ENCODE measurements around the gene EIF4G1.

Gene EIF4G1

DNA sequence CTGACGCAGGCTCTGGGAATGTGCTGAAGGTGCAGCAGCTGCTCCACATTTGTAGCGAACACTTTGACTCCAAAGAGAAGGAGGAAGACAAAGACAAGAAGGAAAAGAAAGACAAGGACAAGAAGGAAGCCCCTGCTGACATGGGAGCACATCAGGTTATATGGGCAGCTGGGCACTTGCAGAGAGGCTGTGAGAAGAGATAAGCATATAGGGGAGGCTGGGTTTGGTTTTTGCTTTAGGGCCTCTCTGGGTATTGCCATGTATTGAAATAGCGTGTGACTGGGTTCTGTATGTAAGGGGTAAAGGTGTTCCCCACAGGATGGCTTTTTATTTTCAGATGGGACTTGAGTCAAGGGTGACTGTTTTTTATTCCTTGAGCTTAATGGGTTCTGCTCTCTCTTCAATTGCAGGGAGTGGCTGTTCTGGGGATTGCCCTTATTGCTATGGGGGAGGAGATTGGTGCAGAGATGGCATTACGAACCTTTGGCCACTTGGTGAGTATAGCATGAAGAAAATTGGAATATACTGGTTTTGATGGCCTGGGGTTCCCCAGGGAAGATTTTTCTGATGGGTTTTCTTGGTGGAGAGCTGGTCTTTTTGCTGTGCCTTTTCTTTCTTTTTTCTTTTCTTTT is 7.9 kb upstream of the EIF4G1 start:
- DNase-seq, result no peak

DNA sequence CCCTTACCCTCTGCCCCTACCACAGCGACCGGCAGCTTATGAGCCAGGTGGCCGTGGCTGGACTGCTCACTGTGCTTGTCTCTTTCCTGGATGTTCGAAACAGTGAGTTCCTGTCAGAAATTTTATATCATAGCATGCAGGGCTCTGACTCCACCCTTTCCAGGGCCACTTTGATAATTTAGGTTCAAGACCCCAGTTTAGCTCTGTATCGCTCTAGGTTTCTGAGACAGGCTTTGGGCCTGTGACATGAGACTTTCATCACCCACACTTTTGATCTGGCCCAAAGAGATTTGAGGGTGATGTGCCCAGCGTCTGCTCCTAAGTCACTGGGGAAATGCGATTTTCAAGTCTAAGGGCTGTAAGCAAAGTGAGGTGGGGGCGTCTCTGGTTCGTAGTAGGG is 6.5 kb upstream of the EIF4G1 start:
- no peak for DNase-seq

DNA sequence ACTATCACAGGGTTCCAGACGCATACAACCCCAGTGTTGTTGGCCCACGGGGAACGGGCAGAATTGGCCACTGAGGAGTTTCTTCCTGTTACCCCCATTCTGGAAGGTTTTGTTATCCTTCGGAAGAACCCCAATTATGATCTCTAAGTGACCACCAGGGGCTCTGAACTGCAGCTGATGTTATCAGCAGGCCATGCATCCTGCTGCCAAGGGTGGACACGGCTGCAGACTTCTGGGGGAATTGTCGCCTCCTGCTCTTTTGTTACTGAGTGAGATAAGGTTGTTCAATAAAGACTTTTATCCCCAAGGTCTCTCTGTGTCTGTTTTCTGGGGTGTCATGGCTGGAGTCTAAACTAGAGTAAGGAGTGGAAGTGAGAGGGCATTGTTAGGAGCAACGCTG is 5.7 kb upstream of the EIF4G1 start:
- DNase-seq, result no peak

DNA sequence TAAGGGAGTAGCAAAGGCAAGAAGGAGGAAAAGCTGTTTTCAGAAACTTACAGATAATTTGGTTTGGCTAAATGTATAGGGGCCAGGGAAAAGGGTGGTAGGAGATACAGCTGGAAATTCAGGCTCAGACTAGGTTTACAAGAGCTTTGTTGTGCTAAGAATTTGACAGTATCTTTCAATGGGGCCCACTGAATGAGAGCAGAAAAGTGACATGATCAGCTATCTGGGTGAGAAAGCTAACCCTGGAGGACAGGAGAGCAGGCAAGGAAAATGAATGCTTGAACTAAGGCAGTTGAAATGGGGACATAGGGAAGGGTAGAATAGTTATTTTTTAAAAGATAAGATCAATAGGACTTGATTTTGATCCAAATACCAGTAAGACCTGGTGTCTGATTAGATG is 2.8 kb upstream of the EIF4G1 start:
- no peak for DNase-seq

DNA sequence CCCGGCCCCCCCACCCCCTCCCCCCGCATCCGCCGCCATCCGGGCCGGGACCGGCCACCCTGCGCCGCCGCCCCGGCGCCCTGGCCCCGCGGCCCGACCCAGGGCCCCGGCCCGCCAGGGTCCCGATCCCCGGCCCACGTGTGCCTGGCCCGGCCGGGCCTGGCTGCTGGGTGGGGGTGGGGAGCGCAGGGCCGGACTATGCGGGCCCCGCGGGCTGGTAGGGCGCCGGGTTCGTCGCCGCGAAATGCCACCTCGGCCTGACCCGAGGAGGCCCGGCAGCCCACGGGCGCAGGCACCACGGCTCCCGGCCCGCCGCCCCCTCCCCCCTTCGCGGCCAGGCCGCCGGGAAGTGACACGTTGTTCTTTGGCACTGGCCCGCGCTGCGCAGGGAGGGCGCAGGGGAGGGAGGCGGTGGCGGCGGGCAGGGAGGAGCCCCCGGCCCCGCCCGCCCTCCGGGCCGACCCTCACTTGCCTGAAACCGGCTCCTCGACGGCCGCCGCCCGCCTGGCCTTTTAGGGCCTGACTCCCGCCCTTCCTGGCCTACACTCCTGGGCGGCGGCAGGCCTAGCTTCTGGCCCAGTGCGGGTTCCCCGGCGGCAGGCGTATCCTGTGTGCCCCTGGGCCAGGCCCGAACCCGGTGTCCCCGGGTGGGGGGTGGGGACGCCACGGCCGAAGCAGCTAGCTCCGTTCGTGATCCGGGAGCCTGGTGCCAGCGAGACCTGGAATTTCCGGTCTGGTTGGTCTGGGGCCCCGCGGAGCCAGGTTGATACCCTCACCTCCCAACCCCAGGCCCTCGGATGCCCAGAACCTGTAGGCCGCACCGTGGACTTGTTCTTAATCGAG is 515 bp downstream of the EIF4G1 start:
- DNase-seq, result no peak

DNA sequence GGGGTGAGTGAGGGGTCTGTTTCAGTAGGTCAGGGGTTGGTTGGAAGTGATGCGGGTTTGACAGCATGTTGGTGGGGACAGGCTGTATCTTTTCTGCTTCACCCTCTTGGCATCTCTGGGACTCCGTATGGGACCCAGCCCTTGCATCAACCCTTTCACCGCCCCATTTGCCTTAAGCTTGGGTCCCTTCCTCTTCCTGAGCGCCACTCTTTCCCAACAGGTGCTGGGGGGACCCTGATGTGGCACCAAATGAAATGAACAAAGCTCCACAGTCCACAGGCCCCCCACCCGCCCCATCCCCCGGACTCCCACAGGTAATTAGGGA is 1.1 kb downstream of the EIF4G1 start:
- no peak for DNase-seq

DNA sequence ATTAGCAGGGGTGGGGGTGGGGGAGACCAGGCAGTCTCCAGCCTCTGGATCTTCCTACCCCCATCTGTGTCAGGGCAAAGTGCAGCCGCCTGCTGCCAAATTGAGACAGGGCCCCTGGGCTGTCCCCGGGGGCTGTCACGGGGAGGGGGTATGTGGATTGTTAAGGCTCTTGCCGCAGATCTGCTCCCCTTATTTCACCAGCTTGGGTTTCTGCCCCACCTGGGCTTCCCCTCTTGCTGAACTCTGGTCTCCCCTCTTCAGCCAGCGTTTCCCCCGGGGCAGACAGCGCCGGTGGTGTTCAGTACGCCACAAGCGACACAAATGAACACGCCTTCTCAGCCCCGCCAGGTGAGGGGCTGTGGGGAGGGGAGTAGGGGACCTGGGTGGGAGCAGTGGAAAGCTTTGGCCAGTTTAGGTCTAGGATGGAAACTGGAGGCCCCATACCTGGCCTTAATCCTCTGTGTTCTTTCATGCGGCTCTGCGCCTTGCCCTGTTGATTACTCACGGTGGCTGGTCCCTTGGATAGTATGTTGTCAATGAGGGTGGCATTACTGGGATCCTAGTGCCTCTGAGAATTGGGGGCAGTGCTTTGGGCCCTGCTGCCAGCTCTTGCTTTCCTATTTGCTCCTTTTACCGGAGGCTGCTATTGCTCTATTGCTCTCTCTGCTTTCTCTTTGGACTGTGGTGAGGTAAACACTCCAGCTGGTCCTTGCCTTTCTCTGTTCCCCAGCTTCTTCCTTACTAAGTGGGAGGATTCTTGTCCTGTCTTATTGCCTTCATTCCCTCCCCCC is 1.7 kb downstream of the EIF4G1 start:
- no peak for DNase-seq

DNA sequence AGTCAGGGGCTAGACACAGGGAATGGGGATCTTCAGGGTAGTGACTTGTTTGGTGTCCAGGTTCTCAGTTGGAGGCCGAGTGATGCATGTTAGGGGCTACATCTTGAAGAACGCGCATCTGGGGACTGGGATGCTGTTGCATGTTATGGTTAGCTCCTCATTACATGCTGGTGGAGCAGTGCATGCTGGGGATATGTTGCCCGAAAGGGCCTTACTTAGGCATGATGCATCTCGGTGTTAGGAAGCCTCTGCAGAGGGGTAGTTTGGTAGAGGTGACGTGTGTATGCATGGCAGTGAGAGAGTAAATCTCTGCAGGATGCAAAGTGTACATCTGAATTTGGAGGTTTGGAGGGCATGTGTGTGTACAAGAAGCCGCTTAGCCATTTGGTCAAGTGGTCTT is 2.4 kb downstream of the EIF4G1 start:
- DNase-seq, result no peak

DNA sequence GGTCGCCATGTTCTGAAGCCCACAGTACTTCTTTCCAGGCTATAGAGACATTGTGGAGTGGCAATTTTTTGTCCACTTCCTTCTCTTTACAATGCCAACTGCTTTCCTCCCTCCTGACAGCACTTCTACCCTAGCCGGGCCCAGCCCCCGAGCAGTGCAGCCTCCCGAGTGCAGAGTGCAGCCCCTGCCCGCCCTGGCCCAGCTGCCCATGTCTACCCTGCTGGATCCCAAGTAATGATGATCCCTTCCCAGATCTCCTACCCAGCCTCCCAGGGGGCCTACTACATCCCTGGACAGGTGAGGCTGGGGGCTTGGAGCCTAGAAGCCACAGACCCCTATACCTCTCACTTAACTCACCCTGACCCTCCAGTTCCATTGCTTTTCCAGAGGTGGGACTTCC is 2.8 kb downstream of the EIF4G1 start:
- no peak for DNase-seq

DNA sequence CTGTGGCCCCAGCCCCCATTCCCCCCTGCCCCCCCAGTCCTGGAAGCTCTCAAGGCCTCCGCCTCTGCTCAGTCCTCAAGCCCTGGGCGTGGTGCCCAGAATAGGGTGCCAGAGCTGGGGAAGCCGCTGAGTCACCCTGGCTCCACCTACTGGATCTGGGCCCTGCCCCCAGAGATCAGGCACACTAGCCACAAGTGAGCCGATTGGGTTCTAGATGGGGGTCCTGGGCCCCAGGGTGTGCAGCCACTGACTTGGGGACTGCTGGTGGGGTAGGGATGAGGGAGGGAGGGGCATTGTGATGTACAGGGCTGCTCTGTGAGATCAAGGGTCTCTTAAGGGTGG is 5.7 kb downstream of the EIF4G1 start:
- peak in 1 of 2 experiments; percentile 17 for DNase-seq

DNA sequence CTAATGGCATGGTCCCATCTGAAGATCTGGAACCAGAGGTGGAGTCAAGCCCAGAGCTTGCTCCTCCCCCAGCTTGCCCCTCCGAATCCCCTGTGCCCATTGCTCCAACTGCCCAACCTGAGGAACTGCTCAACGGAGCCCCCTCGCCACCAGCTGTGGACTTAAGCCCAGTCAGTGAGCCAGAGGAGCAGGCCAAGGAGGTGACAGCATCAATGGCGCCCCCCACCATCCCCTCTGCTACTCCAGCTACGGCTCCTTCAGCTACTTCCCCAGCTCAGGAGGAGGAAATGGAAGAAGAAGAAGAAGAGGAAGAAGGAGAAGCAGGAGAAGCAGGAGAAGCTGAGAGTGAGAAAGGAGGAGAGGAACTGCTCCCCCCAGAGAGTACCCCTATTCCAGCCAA is 7.3 kb downstream of the EIF4G1 start:
- DNase-seq, result no peak

DNA sequence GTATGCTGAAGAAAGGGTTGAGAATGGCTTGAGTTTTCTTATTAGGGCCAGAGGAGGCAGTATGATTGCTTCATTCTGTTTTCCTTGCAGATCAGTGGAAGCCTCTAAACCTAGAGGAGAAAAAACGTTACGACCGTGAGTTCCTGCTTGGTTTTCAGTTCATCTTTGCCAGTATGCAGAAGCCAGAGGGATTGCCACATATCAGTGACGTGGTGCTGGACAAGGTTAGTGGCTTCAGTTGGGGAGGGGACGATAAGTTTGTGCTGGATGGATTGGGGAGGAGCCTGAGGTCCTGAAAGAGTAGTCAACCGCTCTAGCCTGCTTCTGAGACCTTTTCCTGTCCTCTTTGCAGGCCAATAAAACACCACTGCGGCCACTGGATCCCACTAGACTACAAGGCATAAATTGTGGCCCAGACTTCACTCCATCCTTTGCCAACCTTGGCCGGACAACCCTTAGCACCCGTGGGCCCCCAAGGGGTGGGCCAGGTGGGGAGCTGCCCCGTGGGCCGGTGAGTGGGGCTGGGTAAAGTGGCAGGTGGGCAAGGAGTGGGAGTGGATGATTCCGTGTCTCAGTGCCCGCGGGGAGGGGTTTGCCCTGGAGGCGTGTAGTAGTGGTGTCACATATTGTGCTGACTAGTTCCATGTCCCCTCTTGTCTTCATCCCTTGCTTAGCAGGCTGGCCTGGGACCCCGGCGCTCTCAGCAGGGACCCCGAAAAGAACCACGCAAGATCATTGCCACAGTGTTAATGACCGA is 8.5 kb downstream of the EIF4G1 start:
- DNase-seq, result no peak

DNA sequence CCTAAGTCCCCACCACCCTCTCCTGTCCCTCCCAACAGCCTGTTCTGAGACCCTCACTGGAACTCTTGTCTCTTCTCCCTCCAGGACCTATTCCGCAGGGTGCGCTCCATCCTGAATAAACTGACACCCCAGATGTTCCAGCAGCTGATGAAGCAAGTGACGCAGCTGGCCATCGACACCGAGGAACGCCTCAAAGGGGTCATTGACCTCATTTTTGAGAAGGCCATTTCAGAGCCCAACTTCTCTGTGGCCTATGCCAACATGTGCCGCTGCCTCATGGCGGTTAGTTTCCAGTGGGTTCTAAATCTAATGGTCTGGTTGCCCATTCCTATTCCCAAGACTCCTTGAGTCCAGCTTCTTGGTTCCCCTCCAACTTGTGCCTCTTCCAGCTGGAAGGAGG is 9.3 kb downstream of the EIF4G1 start:
- DNase-seq, result no peak

DNA sequence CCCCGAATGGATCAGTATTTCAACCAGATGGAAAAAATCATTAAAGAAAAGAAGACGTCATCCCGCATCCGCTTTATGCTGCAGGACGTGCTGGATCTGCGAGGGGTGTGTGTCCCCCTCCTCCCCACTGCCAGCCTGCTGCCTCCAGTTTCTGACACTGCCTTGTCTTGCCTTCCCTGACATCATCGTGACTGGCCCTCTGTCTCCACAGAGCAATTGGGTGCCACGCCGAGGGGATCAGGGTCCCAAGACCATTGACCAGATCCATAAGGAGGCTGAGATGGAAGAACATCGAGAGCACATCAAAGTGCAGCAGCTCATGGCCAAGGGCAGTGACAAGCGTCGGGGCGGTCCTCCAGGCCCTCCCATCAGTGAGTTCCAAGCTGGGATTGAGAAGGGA is 10.9 kb downstream of the EIF4G1 start:
- DNase-seq, result no peak

DNA sequence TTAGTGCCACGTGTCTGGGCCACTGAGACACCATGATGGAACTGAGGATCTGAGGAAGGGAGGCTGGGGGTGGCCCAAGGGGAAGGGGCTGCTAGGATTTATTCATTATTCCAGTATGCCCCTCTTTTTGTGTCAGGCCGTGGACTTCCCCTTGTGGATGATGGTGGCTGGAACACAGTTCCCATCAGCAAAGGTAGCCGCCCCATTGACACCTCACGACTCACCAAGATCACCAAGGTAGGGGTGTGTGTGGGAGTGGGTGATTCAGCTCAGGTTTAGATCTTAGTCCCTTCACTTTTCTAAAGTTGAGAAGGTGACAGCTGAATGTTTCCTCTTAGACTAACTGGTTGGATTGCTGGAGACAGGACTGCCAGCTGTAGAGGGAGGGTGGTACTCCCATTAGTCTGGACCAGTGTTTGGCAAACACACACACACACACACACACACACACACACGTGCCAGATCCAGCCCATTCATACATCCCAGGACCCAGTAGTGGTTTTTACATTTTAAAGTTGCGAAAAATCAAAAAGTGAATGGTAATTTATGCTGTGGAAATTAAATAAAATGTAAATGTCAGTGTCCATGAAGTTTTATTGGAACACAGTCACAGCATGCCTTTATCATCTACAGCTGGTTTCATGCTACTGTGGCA is 11.4 kb downstream of the EIF4G1 start:
- no peak for DNase-seq

DNA sequence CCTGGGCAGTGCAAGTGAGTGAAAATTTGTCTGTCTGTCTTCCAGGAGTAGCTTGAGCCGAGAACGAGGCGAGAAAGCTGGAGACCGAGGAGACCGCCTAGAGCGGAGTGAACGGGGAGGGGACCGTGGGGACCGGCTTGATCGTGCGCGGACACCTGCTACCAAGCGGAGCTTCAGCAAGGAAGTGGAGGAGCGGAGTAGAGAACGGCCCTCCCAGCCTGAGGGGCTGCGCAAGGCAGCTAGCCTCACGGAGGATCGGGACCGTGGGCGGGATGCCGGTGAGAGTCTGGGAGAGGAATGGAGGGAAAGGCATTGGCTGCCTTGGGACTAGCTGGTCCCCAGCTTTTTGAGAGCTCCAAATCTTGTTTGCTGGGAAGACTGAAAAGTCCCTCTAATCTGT is 12.8 kb downstream of the EIF4G1 start:
- no peak for DNase-seq

DNA sequence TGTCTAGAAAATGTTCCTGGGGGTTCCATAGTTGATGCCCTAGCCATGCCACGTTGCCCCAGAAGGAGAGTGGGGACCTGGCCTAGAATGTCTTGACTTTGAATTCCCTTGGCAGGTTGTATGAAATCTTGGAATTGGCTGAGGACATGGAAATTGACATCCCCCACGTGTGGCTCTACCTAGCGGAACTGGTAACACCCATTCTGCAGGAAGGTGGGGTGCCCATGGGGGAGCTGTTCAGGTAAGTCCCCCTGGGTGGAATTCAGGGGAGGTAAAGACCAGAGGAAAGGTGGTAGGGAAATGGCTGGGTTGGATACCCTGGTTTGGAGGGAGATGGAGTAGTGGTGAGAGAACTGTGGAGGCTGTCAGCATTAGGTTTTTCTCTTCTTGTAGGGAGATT is 14.1 kb downstream of the EIF4G1 start:
- DNase-seq, result no peak

DNA sequence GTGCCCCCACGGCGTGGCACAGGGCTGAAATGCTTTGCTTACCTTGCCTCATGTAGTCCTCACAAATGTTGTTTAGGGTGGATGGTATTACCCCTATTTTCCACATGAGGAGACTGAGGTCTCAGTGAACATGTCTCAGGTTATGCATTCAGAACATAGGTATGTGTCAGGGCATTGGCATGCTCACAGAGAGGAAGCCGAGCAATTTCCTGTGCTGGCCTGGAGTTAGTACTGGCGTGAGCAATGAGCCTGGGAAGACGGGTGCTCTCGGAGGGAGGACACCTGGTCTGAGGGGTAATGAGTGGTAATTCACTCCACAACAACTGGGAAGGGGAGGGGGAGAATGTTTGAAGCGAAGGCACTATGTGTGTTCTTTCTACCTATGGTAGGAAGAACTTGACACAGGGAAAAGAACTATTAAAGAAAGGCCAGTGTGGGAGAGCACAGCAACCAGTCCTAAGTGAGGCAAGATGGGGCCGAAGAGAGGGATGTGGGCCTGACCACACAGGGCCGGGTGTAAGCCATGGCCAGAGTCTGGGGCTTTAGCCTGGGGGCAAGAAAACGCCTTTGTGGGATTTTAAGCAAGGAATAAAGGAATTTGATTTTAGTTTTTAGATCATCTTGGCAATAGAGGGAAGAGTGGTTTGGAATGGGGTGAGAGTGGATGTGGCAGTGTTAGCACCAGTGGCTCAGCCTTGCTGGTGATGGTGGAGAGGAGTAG is 18.1 kb downstream of the EIF4G1 start:
- DNase-seq, result no peak

DNA sequence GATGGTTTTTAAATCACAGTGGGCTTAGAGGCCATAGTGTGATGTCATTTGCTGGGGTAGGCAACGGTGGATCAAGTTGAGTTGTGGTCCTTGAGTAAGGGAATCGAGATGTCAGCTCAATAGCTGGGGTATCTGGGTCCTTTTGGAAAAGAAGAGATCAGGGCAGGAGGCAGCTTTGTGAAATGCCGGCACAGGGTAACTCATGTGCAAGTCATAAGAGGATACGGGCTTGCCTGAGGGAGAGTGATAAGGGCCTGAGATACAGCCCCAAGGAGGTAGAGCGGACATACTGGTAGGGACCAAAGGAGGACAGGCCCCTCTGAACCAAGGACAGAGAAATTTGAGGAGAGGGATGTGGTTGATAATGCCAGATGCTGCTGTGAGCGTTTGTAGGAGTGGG is 18.8 kb downstream of the EIF4G1 start:
- DNase-seq, result no peak

DNA sequence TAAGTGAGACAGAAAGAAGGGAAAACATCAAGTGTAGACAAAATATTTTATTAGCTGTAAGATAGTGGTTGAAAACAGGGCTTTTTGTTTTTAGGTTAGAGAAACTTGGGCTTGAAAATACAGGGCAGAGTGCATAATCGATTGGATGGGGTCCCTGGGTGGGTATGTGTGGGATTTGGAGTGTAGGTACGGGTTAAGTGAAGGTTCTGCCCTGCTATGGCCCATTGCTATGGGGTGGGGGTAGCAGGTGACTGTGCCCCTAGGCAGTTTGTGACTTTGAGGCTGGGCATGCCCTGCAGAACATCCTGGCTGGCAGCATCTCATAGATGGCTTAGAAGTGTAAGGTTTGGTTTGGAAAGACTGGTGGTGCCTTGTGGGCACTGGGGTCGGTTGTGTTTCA is 19.3 kb downstream of the EIF4G1 start:
- no peak for DNase-seq

DNA sequence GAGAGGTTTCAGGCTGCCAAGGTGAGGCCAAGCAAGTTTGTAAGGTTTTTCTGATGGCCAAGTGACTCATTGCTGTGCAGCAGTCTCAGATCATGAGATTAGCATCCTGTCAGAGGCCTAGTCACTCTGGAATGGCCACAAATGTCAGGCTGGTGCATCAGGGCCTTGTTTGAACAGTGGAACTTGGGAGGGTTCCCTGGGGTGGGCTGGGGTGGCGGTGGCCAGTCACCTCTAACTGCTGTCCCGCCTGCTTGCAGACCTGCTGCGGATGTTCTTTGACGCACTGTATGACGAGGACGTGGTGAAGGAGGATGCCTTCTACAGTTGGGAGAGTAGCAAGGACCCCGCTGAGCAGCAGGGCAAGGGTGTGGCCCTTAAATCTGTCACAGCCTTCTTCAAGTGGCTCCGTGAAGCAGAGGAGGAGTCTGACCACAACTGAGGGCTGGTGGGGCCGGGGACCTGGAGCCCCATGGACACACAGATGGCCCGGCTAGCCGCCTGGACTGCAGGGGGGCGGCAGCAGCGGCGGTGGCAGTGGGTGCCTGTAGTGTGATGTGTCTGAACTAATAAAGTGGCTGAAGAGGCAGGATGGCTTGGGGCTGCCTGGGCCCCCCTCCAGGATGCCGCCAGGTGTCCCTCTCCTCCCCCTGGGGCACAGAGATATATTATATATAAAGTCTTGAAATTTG is 20.2 kb downstream of the EIF4G1 start:
- no peak for DNase-seq

DNA sequence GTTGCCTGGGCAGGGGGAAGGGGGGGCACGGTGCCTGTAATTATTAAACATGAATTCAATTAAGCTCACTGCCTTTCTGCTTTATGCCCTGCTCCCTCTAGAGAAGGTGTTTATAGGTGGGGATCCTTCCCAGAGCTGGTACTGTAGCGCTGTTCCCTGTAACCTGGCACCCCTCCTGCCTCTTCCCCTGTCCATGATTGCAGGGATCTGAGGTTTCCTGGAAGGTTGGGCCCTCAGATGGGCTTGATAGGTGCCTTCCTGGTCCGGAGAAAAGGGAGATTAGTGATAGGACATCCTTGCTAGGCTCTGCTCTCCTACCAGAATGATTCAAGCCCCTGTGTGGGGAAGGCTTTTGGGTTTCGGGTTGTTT is 20.9 kb downstream of the EIF4G1 start:
- DNase-seq, result no peak

All from cerebellar nuclear complex (tissue), 1 donor.